Omental fat pad (tissue), 4 donors: ENCODE results near the gene NEFH. TPM values are rescaled to one million over a fixed set of nuclear protein-coding genes. Genes with fewer than 3 reads are reported as not detected.

Source experiments
- ATAC-seq: fragments of 150-250 bp; one replicate; pipeline ENCODE4 v1.9.1; 2016; ENCODE audit warnings: mild to moderate bottlenecking, moderate library complexity; ENCODE audit not compliant: low FRiP score
- DNase-seq: peaks from one replicate; pipeline ENCODE4 v3.0.0-alpha.2; 2019; ENCODE audit warnings: low spot score
- total RNA-seq, 4 donors: library from RNA; depleted of rRNA; stranded (reverse); fragments of >200 nt; gene quantifications; one replicate each; pipeline ENCODE4 v1.1.0, GENCODE V29; 2016
- TF ChIP-seq, protein P1 (sequence below), 3 donors: fragments of 450-650 bp; IDR thresholded peaks; one replicate each; pipeline ENCODE4 v1.5.1; 2016 to 2017; ENCODE audit warnings: antibody characterized with exemption in 3 of 3, mild to moderate bottlenecking in 3 of 3, moderate library complexity in 2 of 3

Gene NEFH
- total RNA-seq, 4 donors from 2014 or later = 0.32 to 1.4 (median 0.42) TPM

DNA sequence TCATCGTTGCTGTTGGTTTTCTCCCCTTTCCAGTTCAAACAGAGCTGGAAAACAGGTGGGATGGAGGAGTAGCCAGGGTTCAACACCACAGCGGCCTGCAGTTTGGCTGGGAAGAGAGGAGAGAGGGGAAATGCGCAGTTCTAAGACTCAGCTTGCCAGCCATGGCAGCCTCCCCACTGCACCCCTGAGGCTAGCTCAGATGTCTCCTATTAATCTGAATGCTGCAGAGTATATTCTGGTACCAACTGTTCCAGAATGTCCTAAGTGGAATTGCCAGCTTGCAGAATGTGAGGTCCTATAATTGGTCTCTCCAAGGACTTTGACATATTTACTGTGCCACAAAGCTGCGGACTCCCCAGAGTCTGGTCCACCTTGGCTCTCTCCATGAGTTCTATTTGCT, 32.0 kb downstream of the NEFH start:
- no peak for ATAC-seq
- TF ChIP-seq, protein P1, sequence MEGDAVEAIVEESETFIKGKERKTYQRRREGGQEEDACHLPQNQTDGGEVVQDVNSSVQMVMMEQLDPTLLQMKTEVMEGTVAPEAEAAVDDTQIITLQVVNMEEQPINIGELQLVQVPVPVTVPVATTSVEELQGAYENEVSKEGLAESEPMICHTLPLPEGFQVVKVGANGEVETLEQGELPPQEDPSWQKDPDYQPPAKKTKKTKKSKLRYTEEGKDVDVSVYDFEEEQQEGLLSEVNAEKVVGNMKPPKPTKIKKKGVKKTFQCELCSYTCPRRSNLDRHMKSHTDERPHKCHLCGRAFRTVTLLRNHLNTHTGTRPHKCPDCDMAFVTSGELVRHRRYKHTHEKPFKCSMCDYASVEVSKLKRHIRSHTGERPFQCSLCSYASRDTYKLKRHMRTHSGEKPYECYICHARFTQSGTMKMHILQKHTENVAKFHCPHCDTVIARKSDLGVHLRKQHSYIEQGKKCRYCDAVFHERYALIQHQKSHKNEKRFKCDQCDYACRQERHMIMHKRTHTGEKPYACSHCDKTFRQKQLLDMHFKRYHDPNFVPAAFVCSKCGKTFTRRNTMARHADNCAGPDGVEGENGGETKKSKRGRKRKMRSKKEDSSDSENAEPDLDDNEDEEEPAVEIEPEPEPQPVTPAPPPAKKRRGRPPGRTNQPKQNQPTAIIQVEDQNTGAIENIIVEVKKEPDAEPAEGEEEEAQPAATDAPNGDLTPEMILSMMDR (IDR thresholded peaks at IDR 0.05) = no peak
- no peak for DNase-seq

DNA sequence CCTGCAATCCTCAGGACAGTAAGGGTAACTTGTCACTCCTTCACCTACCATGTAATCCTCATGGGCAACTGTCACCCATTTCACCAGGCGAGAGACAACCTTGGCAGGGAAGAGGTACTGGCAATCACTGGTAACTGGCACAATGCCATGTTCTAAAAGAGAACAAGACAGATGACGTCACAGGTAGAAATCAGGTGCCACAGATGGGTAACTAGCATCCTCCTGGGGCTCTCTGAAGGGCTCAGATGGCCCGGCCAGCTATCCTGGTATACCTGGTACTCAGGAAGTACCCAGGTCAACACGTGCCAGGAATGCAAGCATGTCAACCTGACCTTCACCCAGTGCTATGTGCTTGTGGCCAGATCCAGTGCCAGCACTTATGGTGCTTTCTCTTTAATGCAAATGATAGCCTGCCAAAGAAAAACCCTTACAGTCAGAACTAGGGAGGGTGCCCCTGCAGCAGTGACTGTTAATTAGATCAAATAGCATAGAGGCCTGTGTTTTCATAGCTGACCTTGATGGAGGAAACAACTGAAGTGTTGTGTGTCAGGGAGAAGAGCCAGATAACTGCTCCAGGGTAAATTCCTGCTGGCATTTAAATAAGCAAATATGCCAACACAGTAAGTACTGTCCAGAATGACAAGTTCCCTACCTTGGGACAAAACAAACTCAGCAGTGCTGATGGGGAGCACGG, 37.3 kb downstream of the NEFH start:
- TF ChIP-seq, protein P1 (IDR thresholded peaks at IDR 0.05) = no peak
- DNase-seq (no peak), ATAC-seq (no peak)

DNA sequence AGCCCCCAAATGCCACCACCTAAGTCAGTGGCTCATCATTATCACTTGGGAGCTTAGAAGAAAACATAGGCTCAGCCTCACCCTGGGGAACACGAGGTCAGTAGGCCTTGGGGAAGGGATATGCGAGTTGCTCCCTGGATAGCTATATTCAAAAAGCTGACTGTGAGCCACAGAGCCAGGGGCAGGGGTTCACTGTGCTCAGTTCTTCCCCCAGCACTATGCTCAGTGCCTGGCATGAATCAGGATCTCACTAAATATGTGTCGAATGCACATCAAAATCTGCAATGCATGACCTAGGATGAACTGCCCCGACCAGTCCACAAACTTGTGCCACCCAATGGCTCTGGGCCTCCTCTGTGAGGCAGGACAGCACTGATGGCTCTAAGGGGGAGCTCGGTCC, 38.4 kb downstream of the NEFH start:
- TF ChIP-seq, protein P1 (IDR thresholded peaks at IDR 0.05) = no peak
- DNase-seq (no peak), ATAC-seq (no peak)

DNA sequence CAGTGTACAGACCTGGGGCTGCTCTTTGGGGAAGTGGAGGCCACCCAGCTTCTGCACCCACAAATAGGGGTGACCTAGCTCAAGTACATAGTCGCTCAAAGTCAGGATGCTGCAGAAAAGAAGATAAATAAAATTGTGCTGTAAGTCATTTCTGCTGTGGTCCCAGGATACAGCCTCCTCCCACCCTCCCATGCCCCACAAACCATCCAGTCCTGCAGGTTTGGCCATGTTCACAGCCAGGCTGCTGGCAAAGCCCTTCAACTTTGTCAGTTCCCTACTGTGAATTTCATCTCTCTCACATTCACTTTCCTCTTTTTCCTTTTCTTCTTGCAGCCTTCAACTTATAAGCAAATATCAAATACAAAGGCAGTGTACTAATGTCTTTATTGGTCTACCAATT, 40.0 kb downstream of the NEFH start:
- ATAC-seq (no peak), DNase-seq (no peak)
- TF ChIP-seq, protein P1 (IDR thresholded peaks at IDR 0.05) = no peak

DNA sequence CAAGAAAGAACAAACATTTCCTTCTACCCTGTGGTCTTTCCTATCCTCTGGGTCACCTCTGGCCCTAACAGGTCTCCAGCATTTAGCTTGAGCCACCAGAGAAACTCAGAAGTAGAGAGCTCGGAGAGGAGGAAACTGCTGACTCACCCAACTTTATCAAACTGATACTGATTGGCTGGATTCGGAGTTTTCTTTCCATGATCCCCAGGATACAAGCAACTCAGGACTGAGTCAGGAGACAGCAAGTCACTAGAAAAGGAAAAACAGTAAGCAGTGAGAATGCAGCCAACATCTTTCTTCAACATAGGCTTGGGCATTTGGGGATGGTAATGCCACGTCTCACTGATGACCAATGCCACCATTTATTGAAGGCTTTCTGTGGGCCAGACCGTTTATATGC, 40.8 kb downstream of the NEFH start:
- no peak for ATAC-seq
- DNase-seq = no peak
- TF ChIP-seq, protein P1 (IDR thresholded peaks at IDR 0.05) = no peak

DNA sequence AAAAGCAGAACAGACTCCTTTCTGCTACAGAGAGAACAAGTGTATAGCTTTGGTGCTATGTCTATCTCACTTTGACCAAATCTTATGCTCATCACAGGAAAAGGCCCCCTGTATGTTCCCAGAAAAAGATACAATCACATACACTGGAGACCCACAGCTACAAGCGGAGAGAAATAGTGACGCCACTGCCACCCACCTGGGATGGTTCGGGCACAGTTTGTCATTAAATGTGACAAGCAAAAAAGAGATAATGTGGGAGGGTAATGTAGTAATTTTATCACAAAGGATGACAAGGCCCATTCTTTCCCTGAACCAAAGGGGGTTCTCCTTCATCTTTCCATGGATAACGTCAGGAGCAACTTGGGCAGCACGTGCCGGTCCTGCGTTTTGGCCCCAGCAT, 41.5 kb downstream of the NEFH start:
- ATAC-seq = no peak
- DNase-seq = no peak

DNA sequence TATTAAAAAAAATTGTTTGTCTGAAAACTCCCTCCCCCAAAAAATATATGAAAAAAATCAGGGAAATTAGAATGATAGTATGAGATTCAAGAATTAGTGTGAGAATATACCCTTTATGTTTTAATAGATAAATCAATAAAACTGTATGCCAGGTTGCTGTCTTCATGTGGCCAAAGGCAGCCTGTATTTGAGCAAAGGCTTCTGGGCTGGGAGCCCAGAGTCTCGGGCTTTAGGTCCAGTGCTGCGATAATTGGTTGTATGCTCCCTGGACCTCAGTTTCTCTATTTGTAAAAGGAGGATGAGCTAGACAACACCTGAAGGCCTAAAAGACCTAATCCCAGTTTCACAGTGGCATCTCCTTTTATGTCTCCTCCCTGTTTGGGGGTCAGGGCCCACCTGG, 43.7 kb downstream of the NEFH start:
- TF ChIP-seq, protein P1 (IDR thresholded peaks at IDR 0.05) = no peak
- ATAC-seq (no peak), DNase-seq (no peak)

More for the DNA sequence above, 41.5 kb downstream of the NEFH start:
- TF ChIP-seq, protein P1 (IDR thresholded peaks at IDR 0.05) = no peak
